Measurements from ENCODE around the gene GRIK3. TPM values are rescaled to one million over a fixed set of nuclear protein-coding genes. Genes with fewer than 3 reads are reported as not detected.

GRIK3 gene
- total and polyA plus RNA-seq, 2 experiments from 2014 or later = under 0.01 TPM; not detected in 1

GRCh38 chr1:36865602-36865900, 168.8 kb downstream of the GRIK3 start:
- WGBS (ENCODE audit: low lambda C conversion rate, missing lambda C conversion rate) = 58% methylated on average over 1 of the region's 1 CpG
- no peaks in the 10 kb centered on the region for H3K4me1 ChIP-seq (ENCODE audit: insufficient read depth)
- H3K9me2 ChIP-seq (replicated peaks; ENCODE audit: insufficient read depth) = no peaks in the 10 kb centered on the region
- H3K27ac ChIP-seq = no peak overlapping the region
- no peak overlapping the region for H3K4me2 ChIP-seq
- H4K20me1 ChIP-seq (ENCODE audit: insufficient read depth, poor library complexity, severe bottlenecking) = no peaks in the 10 kb centered on the region
- H2AFZ ChIP-seq = no peak overlapping the region
- no peak overlapping the region for H3K4me3 ChIP-seq
- peaks cover 6% of the 10 kb centered on the region for H3K27me3 ChIP-seq
- no peak for DNase-seq (ENCODE audit: low spot score)
- no peaks in the 10 kb centered on the region for H3K9me3 ChIP-seq (ENCODE audit: low read depth)
- TF ChIP-seq EZH2 (IDR thresholded peaks at IDR 0.05; ENCODE audit: borderline replicate concordance) = no peak
- TF ChIP-seq CTCF (IDR thresholded peaks at IDR 0.05; ENCODE audit: poor library complexity) = no peak
- TF ChIP-seq EZH2phosphoT487 (IDR thresholded peaks at IDR 0.05; ENCODE audit: low read depth, severe bottlenecking, unreplicated experiment) = no peak
- no peaks in the 10 kb centered on the region for H3K79me2 ChIP-seq
- H3K36me3 ChIP-seq (replicated peaks; ENCODE audit: insufficient read depth, low read depth) = no peaks in the 10 kb centered on the region

GRCh38 chr1:36864823-36865601, 169.3 kb downstream of the GRIK3 start:
- Histone ChIP-seq H4K20me1 (ENCODE audit: insufficient read depth, poor library complexity, severe bottlenecking) (no peaks in the 10 kb centered on the region), H3K9me3 (ENCODE audit: low read depth) (no peaks in the 10 kb centered on the region), H3K27me3 (peaks cover 10% of the 10 kb centered on the region), H3K36me3 (replicated peaks; ENCODE audit: insufficient read depth, low read depth) (no peaks in the 10 kb centered on the region), H3K79me2 (no peaks in the 10 kb centered on the region), H3K9me2 (replicated peaks; ENCODE audit: insufficient read depth) (no peaks in the 10 kb centered on the region), H2AFZ (no peak overlapping the region), H3K4me1 (ENCODE audit: insufficient read depth) (no peaks in the 10 kb centered on the region), H3K4me3 (no peak overlapping the region), H3K4me2 (no peak overlapping the region), H3K27ac (no peak overlapping the region)
- 85% methylated on average over 11 of the region's 11 CpGs for WGBS (ENCODE audit: low lambda C conversion rate, missing lambda C conversion rate)
- DNase-seq (ENCODE audit: low spot score) = no peak
- TF ChIP-seq EZH2phosphoT487 (IDR thresholded peaks at IDR 0.05; ENCODE audit: low read depth, severe bottlenecking, unreplicated experiment) = no peak
- no peak for TF ChIP-seq EZH2 (IDR thresholded peaks at IDR 0.05; ENCODE audit: borderline replicate concordance)
- no peak for TF ChIP-seq CTCF (IDR thresholded peaks at IDR 0.05; ENCODE audit: poor library complexity)

GRCh38 chr1:36864182-36864822, 170.0 kb downstream of the GRIK3 start:
- H3K27ac ChIP-seq = no peak overlapping the region
- TF ChIP-seq CTCF (IDR thresholded peaks at IDR 0.05; ENCODE audit: poor library complexity) (peak; percentile 26), EZH2phosphoT487 (IDR thresholded peaks at IDR 0.05; ENCODE audit: low read depth, severe bottlenecking, unreplicated experiment) (no peak)
- DNase-seq (ENCODE audit: low spot score) = no peak
- H3K4me2 ChIP-seq = no peak overlapping the region
- H3K27me3 ChIP-seq = peaks cover 10% of the 10 kb centered on the region
- no peaks in the 10 kb centered on the region for H3K9me2 ChIP-seq (replicated peaks; ENCODE audit: insufficient read depth)
- no peaks in the 10 kb centered on the region for H3K4me1 ChIP-seq (ENCODE audit: insufficient read depth)
- no peak overlapping the region for H3K4me3 ChIP-seq
- H2AFZ ChIP-seq = no peak overlapping the region
- no peaks in the 10 kb centered on the region for H3K79me2 ChIP-seq
- WGBS (ENCODE audit: low lambda C conversion rate, missing lambda C conversion rate) = 46% methylated on average over 6 of the region's 6 CpGs
- H4K20me1 ChIP-seq (ENCODE audit: insufficient read depth, poor library complexity, severe bottlenecking) = no peaks in the 10 kb centered on the region
- H3K36me3 ChIP-seq (replicated peaks; ENCODE audit: insufficient read depth, low read depth) = no peaks in the 10 kb centered on the region
- H3K9me3 ChIP-seq (ENCODE audit: low read depth) = no peaks in the 10 kb centered on the region
